HepG2 (cell line): ENCODE data around the gene BCL2. TPM values are rescaled to one million over a fixed set of nuclear protein-coding genes. Genes with fewer than 3 reads are reported as not detected.

Source experiments
- DBP ChIP-seq: sonication (generic); formaldehyde crosslinking; IDR thresholded peaks from 2 replicates; pipeline ENCODE4 v1.4.0; 2020; ENCODE audit warnings: missing genetic modification reagents; ENCODE audit errors: not compliant biosample characterization
- GMEB1 ChIP-seq: sonication (generic); formaldehyde crosslinking; IDR thresholded peaks from 2 replicates; pipeline ENCODE4 v1.5.1; 2020; ENCODE audit warnings: missing genetic modification reagents, mild to moderate bottlenecking, borderline replicate concordance
- HES4 ChIP-seq: sonication (generic); formaldehyde crosslinking; IDR thresholded peaks from 2 replicates; pipeline ENCODE4 v1.9.0; 2021; ENCODE audit warnings: mild to moderate bottlenecking, missing genetic modification reagents, borderline replicate concordance
- HNRNPL ChIP-seq: fragments of 200-400 bp; formaldehyde crosslinking; IDR thresholded peaks from 2 replicates; pipeline ENCODE4 v1.6.1; 2017; ENCODE audit warnings: mild to moderate bottlenecking, low read depth, low read length
- ZNF331 ChIP-seq: sonication (generic); formaldehyde crosslinking; IDR thresholded peaks from 2 replicates; pipeline ENCODE4 v1.4.0; 2020; ENCODE audit warnings: missing genetic modification reagents
- ZNF414 ChIP-seq: sonication (generic); formaldehyde crosslinking; IDR thresholded peaks from 2 replicates; pipeline ENCODE4 v1.5.0; 2020; ENCODE audit warnings: missing genetic modification reagents
- ZNF674 ChIP-seq: sonication (generic); formaldehyde crosslinking; IDR thresholded peaks from 2 replicates; pipeline ENCODE4 v1.5.0; 2020; ENCODE audit warnings: low read depth, mild to moderate bottlenecking, missing genetic modification reagents
- polyA plus RNA-seq, 8 experiments: library from polyadenylated mRNA; depleted of rRNA in 3 of 8; stranded (reverse) in 7 of 8; unstranded in 1 of 8; fragments of >200 nt; fragmentation: Illumina TruSeq in 4 of 8; extraction: Trizol in 4 of 8; gene quantifications; 2 replicates each; pipeline versions ENCODE4 v1.2.1 to v1.2.3, GENCODE V29; 2011 to 2016; ENCODE audit warnings: low read depth in 4 of 8, missing spikeins in 1 of 8, mixed read lengths in 1 of 8; ENCODE audit not compliant: insufficient read depth in 1 of 8
- total RNA-seq, 5 experiments: library from RNA; depleted of rRNA; stranded (reverse); fragments of >200 nt; fragmentation: Illumina TruSeq; extraction: Trizol; gene quantifications; 2 replicates each; pipeline ENCODE4 v1.2.3, GENCODE V29; 2016; ENCODE audit warnings: low read depth in 1 of 5
- TF ChIP-seq, protein P1 (sequence below): sonication (generic); formaldehyde crosslinking; IDR thresholded peaks from 2 replicates; pipeline ENCODE4 v1.4.0; 2020; ENCODE audit warnings: missing genetic modification reagents
- TF ChIP-seq, protein P2 (sequence below): sonication (generic); formaldehyde crosslinking; IDR thresholded peaks from 2 replicates; pipeline ENCODE4 v1.4.0; 2020; ENCODE audit warnings: missing genetic modification reagents

BCL2 gene
- total and polyA plus RNA-seq, 2 of the 13 experiments (the other 11 are each of a cell fraction or from before 2014, with no cell fraction given) = 0.07 to 0.53 TPM

GRCh38 chr18:63137999-63138435 lies 181.6 kb downstream of the BCL2 start (continued):
- no peak for TF ChIP-seq ZNF331
- no peak for TF ChIP-seq HNRNPL
- no peak for TF ChIP-seq HES4 (CRISPR knock-in tag)
- TF ChIP-seq, protein P1, sequence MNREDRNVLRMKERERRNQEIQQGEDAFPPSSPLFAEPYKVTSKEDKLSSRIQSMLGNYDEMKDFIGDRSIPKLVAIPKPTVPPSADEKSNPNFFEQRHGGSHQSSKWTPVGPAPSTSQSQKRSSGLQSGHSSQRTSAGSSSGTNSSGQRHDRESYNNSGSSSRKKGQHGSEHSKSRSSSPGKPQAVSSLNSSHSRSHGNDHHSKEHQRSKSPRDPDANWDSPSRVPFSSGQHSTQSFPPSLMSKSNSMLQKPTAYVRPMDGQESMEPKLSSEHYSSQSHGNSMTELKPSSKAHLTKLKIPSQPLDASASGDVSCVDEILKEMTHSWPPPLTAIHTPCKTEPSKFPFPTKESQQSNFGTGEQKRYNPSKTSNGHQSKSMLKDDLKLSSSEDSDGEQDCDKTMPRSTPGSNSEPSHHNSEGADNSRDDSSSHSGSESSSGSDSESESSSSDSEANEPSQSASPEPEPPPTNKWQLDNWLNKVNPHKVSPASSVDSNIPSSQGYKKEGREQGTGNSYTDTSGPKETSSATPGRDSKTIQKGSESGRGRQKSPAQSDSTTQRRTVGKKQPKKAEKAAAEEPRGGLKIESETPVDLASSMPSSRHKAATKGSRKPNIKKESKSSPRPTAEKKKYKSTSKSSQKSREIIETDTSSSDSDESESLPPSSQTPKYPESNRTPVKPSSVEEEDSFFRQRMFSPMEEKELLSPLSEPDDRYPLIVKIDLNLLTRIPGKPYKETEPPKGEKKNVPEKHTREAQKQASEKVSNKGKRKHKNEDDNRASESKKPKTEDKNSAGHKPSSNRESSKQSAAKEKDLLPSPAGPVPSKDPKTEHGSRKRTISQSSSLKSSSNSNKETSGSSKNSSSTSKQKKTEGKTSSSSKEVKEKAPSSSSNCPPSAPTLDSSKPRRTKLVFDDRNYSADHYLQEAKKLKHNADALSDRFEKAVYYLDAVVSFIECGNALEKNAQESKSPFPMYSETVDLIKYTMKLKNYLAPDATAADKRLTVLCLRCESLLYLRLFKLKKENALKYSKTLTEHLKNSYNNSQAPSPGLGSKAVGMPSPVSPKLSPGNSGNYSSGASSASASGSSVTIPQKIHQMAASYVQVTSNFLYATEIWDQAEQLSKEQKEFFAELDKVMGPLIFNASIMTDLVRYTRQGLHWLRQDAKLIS (CRISPR knock-in tag) = no peak
- no peak for TF ChIP-seq GMEB1 (CRISPR knock-in tag)
- no peak for TF ChIP-seq ZNF414
- TF ChIP-seq DBP (CRISPR knock-in tag) = no peak
- no peak for TF ChIP-seq ZNF674
- TF ChIP-seq, protein P2, sequence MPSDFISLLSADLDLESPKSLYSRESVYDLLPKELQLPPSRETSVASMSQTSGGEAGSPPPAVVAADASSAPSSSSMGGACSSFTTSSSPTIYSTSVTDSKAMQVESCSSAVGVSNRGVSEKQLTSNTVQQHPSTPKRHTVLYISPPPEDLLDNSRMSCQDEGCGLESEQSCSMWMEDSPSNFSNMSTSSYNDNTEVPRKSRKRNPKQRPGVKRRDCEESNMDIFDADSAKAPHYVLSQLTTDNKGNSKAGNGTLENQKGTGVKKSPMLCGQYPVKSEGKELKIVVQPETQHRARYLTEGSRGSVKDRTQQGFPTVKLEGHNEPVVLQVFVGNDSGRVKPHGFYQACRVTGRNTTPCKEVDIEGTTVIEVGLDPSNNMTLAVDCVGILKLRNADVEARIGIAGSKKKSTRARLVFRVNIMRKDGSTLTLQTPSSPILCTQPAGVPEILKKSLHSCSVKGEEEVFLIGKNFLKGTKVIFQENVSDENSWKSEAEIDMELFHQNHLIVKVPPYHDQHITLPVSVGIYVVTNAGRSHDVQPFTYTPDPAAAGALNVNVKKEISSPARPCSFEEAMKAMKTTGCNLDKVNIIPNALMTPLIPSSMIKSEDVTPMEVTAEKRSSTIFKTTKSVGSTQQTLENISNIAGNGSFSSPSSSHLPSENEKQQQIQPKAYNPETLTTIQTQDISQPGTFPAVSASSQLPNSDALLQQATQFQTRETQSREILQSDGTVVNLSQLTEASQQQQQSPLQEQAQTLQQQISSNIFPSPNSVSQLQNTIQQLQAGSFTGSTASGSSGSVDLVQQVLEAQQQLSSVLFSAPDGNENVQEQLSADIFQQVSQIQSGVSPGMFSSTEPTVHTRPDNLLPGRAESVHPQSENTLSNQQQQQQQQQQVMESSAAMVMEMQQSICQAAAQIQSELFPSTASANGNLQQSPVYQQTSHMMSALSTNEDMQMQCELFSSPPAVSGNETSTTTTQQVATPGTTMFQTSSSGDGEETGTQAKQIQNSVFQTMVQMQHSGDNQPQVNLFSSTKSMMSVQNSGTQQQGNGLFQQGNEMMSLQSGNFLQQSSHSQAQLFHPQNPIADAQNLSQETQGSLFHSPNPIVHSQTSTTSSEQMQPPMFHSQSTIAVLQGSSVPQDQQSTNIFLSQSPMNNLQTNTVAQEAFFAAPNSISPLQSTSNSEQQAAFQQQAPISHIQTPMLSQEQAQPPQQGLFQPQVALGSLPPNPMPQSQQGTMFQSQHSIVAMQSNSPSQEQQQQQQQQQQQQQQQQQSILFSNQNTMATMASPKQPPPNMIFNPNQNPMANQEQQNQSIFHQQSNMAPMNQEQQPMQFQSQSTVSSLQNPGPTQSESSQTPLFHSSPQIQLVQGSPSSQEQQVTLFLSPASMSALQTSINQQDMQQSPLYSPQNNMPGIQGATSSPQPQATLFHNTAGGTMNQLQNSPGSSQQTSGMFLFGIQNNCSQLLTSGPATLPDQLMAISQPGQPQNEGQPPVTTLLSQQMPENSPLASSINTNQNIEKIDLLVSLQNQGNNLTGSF (CRISPR knock-in tag) = no peak
